GM12892 (cell line): ENCODE results near the gene TCEA2.

ENCODE experiments used
- POLR2A ChIP-seq: IDR thresholded peaks from 2 replicates; pipeline ENCODE4 v1.6.1; 2011; ENCODE audit warnings: low read depth, low read length, control low read depth
- POLR2AphosphoS5 ChIP-seq: IDR thresholded peaks from 2 replicates; pipeline ENCODE4 v1.6.1; 2011; ENCODE audit warnings: low read depth, low read length, control low read depth

DNA sequence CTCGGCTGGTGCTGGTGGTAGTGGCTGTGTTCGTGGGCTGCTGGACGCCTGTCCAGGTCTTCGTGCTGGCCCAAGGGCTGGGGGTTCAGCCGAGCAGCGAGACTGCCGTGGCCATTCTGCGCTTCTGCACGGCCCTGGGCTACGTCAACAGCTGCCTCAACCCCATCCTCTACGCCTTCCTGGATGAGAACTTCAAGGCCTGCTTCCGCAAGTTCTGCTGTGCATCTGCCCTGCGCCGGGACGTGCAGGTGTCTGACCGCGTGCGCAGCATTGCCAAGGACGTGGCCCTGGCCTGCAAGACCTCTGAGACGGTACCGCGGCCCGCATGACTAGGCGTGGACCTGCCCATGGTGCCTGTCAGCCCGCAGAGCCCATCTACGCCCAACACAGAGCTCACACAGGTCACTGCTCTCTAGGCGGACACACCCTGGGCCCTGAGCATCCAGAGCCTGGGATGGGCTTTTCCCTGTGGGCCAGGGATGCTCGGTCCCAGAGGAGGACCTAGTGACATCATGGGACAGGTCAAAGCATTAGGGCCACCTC, 35.5 kb downstream of the TCEA2 start:
- TF ChIP-seq POLR2A (no peak), POLR2AphosphoS5 (no peak)
